Ramos (cell line): ENCODE data around the gene ZNF541.
"Not testable (repeated sequence)": the region's sequence is repeated elsewhere in the genome, so short reads cannot be mapped to it uniquely, and the experiment has no call there.

Experiments
- in situ Hi-C: fragments of 300-500 bp; cut with MboI; formaldehyde crosslinking; loops from one replicate; pipeline ENCODE4 v1.14.3; 2022; ENCODE audit warnings: low sequenced_read_pairs; ENCODE audit not compliant: unreplicated experiment

The ZNF541 gene

DNA sequence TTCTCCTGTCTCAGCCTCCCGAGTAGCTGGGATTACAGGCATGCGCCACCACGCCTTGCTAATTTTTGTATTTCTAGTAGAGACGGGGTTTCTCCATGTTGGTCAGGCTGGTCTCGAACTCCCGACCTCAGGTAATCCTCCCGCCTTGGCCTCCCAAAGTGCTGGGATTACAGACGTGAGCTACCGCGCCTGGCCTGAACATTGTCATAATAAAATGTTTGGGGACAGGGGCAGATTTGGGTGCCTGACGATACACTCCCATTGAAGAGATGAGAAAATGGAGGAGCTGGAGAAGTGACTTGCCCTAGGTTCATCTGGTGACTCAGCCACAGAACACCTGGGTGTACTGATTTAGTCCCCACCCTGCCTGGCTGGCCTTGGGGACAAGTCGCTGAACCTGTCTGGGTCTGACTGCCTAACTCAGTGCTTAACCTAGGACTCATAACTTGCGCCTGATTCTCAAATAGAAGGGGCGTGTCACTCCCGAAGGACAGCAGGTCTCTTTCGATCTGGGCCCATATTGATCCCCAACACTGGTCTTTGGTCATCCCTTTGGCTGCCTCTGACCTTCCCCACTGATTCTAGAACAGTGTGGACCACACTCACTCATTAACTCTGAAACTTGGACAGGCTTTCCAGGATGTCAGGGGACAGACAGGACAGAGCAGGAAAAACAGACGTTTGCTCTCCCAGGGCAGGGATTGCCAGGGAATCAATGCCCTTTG lies 28.4 kb upstream of the ZNF541 start:
- in situ Hi-C loops, result no loop called here

DNA sequence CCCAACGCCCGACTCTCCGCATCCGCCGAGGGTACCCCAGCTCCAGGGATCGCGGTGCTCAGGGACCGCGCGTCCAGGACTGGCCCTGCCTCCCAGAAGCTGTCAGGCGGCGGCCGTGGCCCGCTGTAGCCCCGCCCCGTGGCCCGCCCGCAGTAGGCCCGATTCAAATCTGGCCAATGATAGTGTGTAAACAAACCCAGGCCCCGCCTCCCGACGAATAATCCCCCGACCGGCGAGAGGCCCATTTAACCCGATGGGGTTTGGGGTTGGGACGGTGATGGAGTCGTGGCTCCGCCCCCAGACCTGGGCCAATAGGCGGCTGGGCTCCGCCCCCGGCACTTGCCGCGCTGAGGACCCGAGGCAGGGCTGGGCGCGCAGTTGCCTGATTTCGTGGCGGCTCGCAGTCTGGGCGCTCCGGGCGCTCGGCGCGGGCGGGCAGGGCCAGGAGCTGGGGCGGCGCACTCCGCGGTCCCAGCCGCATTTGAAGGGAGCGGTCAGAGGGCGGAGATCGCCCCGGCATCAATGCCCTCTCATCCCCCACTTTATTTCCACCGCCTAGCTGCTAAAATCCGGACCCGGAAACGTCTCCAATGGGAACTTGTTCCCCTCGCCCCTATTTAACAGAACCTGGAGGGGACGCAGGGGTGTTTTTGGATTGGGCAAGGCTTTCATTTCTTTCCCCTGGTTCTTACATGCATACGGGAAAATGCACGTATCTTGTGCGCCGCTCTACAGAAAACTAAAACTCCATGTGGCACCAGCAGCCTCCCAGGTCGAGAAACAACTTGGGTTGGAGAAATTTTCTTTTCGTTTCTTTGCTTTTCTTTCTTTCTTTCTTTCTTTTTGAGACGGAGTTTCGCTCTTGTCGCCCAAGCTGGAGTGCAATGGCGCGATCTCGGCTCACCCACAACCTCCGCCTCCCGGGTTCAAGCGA lies 27.6 kb upstream of the ZNF541 start:
- in situ Hi-C loops, result no loop called here

DNA sequence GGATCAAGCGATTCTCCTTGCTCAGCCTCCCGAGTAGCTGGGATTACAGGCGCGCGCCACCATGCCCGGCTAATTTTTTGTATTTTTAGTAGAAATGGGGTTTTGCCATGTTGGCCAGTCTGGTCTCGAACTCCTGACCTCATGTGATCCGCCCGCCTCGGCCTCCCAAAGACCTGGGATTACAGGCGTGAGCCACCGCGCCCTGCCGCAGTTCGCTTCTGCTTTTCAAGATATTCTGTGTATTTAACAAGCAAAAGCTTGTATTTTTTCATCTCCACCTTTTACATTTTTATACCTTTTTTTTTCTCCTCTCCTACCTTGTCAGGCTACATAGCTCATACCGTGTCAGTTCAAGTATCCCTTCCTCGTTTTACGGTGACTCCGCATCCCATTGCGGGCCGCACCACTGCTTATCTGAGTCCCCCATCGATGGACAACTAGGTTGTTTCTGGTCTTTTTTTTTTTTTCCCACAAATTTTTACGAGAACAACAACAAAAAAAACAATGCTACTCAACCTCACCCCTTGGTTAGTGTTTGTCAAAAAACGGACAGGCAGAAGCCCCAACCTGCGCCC lies 26.8 kb upstream of the ZNF541 start:
- in situ Hi-C loops, result not testable (repeated sequence)

DNA sequence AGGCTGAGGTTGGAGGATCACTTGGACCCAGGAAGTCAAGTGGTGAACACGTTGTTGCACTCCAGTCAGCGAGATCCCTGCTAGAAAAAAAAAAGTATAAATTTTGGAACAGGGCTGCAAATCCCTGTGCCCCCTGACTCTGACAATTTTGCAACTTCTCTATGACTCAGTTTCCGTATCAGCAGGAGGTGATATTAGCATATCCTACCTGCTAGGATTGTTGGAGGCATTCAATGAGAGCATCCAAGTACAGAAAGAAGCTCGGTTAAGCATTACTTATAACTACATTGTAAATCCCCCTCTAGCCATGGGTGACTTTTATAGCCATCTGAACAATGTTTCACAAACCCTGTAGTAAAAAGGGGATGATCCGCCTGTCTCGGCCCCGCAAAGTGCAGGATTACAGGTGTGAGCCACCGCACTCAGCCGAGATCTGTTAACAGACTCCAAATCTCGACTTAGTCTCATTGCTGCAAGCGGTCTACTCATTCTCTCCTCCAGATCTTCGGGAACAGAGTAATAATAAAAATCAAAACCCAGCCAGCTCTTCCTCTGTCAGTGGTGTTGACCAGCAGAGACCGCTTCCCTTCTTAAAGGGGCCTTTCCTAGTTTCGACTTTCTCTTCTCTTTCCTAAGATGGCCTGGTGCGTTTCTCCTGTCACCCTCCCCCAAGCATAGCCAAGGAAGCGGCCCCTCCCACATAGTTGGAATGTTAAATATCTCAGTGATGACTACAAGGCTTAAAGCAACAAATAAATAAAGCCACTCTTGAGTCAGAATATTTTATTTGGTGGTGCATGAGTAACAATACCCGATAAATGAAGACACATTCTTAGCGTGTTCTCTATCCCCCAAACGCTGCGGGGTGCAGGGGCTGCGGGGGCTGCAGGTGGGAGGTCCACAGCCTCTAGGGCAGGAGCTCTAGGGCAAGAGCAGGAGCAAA lies 25.7 kb upstream of the ZNF541 start:
- in situ Hi-C loops, result no loop called here

DNA sequence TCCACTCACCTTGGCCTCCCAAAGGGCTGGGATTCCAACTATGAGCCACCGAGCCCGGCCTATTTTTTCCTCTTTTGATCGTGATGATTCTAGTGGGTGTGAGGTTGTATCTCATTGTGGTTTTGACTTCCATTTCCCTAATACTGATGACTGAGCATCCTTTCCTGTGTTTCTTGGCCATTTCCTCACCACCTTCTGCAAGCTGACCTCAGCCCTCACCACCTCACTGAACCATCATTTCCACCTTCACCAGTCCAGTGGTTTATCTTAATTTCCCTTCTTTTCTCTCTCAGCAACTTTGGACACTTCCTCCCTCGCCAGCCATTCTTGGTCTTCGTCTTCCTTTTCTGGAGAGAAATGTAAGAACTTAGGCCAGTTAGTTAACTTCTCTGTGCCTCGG lies 23.0 kb upstream of the ZNF541 start:
- in situ Hi-C loops, result no loop called here

DNA sequence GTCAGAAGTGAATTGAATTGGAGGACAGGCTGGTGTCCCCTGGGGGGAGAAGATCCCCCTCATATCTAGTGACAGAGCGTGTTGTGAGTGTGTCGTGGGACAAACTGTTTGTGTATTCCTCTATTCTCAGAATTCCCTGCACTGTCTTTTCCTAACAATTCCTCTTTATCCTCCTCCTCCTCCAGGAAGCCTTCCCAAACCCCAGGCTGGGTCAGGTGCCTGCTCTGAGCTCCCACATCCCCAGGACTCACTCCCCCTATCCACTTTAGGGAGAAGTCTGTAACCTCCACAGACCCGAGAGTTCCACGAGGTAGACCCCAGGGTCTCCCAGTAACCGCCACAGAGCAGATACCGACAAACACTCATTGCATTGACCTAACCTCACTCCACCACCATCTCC lies 20.9 kb upstream of the ZNF541 start:
- in situ Hi-C loops, result no loop called here

DNA sequence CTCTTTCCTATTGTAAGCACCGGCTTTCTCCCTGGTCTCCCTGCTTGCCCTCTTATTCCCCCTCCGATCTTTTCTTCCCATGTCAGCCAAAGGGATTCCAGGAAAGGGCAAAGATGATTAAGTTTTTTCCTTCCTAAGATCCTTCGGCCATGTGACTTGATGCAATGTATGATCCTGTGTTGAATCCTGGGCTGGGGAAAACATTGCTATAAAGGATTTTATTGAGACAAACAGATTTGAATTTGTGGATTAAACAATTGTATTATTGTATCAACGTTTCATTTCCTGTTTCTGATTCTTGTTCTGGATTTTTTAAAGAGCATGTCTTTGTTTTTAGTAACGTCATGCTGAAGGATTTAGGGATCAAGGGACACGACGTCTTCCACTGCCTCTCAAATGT lies 16.9 kb upstream of the ZNF541 start:
- in situ Hi-C loops, result no loop called here

DNA sequence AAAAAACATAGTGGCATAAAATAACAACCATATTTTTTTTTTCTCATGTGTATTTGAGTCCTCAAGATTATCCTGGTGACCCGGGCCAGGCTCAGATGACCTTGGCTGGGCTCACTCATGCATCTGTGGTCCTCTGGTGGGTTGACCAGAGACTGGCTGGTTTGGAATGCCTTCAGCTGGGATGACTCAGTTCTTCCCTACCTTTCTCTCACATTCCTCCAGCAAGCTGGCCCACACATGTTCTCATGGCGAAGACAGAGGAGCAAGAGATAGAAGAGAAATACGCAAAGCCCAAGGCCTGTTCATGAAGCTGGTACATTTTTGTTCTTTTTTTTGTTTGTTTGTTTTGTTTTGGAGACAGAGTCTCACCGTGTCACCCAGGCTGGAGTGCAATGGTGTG lies 14.3 kb upstream of the ZNF541 start:
- in situ Hi-C loops, result no loop called here

DNA sequence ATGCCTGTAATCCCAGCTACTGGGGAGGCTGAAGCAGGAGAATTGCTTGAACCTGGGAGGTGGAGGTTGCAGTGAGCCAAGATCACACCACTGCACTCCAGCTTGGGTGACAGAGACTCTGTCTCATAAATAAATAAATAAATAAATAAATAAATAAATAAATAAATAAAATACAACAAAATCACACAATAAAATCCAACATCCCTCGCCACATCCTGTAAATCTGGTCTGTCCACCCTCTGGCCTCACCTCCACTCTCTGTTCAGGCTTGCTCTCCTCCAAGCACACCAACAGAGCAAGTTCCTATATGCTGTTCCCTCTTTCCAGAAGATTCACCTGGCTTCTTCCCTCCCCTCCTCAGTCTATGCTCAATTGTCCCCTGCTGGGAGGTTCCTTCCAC lies 10.2 kb upstream of the ZNF541 start:
- in situ Hi-C loops, result not testable (repeated sequence)

DNA sequence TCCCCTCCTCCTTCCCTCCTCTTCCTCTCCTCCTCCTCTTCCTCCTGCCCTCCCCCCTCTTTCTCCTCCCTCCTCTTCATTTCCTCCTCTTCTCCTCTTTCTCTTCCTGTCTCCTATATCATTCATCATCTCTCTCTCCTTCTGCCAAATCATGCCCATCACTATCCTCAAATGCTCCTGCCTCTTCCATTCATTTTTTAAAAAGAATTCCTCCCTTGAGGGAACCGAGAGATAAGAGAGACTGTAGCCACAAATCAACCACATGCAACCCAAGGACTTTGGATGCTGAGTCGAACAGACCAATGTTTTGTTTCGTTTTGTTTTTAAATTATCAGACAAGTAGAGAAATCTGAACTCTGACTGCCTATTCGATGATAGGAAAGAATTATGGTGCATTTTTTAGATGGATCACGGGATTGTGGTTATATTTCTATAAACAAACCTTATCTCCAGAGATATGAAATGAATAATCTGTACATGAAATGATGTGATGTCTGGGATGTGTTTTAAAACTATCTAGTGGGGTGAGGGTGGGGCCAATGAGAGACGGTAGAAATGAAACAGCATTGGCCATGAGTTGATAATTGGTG lies 9.5 kb upstream of the ZNF541 start:
- in situ Hi-C loops, result no loop called here

DNA sequence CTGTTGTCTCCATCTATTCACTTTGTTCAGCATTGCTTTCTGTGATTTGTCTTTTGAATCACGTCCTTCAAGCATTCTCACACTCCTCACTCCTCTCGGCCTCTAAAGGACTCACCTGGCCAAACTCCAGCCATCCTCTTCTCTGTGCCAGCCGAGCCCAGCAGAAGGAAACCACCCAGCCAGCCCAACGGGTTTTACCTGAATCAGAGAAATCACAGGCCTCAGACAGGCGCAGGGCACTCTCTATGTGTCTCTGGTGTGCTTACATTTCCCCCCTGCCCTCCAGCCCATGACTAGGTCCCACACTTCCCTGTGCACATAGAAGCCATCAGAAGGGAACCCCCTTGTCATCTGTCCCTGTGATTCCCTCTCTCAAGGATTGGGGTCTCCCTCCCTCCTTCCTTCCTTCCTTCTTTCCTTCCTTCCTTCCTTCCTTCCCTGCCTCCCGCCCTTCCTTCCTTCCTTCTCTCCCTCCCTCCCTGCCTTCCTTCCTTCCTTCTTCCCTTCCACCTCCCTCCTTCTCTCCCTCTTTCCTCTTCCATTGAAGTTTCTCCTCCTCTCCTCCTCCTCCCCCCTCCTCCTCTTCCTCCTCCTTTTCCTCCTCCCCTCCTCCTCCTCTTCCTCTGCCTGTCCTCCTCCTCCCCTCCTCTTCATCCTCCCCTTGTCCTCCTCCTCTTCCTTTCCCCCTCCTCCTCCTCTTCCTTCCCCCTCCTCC lies 8.8 kb upstream of the ZNF541 start:
- in situ Hi-C loops, result no loop called here

DNA sequence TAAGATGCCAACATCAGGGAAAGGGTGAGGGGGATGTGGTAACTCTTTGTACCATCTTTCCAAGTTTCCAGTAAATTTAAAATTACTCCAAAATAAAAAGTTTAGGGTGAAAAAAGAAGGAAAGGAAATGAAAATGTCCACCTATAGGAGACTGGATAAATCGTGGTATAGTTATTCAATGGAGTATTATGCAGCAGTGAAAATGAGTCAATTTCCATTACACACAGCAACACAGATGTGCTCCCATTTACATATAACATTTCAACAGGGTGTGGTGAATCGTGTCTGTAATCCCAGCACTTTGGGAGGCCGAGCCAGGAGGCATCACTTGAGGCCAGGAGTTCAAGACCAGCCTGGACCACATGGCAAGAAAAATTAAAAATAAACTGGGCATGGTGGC lies 7.4 kb upstream of the ZNF541 start:
- in situ Hi-C loops, result no loop called here

DNA sequence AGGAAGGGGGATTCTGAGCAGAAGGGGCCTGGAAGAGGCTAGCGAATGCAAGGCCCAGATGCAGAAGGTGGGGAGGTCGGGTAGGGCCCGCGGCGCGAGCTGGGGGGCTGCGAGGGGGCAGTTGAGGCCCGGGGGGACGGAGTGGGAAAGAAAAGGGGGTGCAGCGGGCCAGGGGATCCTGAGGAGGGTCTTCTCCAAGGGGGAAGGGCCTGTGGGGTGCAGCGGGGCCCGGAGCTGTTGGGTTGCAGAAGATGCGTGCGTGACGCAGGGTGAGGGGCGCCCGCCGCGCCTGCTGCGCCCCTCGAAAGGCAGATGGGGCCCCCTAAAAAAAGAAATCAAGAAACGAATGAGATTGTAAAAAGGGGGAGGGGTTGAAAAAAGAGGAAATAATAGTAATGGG lies 313 bp downstream of the ZNF541 start:
- in situ Hi-C loops, result no loop called here

DNA sequence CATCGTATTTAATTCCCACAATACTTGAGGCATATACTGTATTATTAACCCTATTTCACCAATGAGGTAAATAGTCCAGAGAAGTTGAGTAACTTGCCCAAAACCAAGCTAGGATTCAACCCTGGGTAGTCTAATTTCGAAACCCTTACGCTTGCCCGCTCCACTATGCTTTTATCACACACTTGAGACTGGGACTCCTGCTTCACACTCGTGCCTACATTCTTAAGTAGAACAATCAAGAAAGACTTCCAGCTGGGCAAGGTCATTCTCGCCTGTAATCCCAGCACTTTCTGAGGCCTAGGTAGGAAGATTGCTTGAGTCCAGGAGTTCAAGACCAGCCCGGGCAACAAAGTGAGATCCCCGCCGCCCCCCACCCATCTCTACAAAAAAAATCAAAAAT lies 3.6 kb downstream of the ZNF541 start:
- in situ Hi-C loops, result no loop called here

DNA sequence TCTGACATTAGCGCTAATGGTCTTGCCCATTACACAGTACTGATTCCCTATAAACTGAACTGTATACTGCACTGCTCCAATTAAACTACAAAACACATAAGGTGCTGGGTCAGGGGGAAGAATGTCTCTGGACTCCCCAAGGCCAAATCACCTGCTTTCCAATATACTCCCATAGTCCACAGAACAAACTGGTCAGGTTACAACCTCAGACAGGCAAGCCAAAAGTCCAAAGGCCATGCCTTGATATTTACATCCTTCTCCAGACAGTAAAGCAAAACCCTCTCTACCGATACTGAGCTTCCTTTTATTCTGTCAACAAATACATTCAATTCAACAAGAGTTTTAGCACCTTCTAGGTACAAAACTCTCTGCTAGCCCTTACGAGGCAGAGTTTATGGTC lies 8.9 kb downstream of the ZNF541 start:
- in situ Hi-C loops, result no loop called here

DNA sequence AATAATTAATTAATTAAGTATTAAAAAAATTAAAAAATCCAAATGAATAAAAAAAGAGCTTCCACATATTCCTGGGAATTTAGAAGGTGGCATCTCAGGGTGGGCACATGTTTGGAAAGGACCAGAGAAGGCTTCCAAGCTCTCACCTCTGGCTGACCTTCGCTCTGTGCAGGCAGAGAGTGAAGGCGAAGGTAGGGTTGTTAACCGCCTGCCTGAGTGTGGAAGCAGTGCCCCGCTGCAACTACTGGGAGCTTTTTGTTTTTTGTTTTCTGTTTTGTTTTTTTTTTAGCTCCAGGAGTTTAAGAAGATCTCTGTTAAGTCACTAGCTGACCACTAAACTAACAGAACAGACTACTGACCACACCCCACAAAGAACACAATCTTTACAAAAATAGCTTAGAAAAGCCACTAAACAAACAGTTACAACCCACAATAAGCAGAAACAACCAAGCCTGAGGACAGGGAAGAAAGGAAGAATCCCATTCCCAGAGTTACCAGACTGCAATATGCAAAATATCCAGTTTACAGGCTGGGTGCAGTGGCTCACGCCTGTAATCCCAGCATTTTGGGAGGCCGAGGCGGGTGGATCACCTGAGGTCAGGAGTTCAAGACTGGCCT lies 11.4 kb downstream of the ZNF541 start:
- in situ Hi-C loops, result no loop called here

DNA sequence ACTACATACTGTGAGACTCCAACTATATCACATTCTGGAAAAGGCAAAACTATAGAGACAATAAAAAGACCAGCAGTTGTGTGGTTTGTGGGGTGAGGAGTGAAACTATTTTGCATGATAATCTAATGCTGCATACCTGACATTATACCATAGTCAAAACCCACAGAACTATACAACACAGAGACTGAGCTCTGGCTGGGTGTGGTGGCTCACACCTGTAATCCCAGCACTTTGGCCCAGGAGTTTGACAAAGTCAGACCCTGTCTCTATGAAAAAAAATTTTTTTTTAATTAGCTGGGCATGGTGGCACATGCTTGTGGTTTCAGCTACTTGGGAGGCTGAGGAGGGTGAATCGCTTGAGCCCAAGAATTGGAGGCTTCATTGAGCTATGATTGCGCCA lies 11.9 kb downstream of the ZNF541 start:
- in situ Hi-C loops, result no loop called here

DNA sequence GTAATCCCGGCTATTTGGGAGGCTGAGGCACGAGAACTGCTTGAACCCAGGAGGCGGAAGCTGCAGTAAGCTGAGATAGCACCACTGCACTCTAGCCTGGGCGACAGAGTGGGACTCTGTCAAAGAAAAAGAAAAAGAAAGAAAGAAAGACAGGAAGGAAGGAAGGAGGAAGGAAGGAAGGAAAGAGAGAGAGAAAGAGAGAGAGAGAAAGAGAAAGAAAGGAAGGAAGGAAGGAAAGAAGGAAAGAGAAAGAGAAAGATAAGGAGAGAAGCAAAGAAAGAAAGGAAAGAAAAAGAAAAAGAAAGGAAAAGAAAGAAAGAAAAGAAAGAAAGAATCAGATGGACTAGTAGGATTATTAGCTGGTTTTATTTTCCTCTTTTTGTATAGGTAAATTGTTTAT lies 22.8 kb downstream of the ZNF541 start:
- in situ Hi-C loops, result no loop called here
